Peyer's patch (tissue), 4 donors: ENCODE measurements around the gene JAGN1.

Experiments used
- CTCF ChIP-seq, 6 experiments: fragments of 450-650 bp in 4 of 6; fragments of 200-600 bp in 2 of 6; sonication (generic) in 1 of 6; IDR thresholded peaks; one replicate each; pipeline ENCODE4 v1.5.1; 2017 to 2019; ENCODE audit warnings: antibody characterized with exemption in 6 of 6, mild to moderate bottlenecking in 3 of 6, moderate library complexity in 1 of 6
- POLR2A ChIP-seq, 2 donors: fragments of 450-650 bp; IDR thresholded peaks; one replicate each; pipeline ENCODE4 v1.5.1; 2017; ENCODE audit warnings: antibody characterized with exemption in 2 of 2, mild to moderate bottlenecking in 2 of 2, moderate library complexity in 2 of 2

GRCh38 chr3:9934235-9934621, 43.8 kb downstream of the JAGN1 start:
- TF ChIP-seq POLR2A (IDR thresholded peaks at IDR 0.05) = no peak
- TF ChIP-seq CTCF (IDR thresholded peaks at IDR 0.05) = peak in 4 of 6 experiments; percentile 14 to 30 (median 20)
